HCT116 (cell line): ENCODE results near the gene KLHL11. TPM values are rescaled to one million over a fixed set of nuclear protein-coding genes. Genes with fewer than 3 reads are reported as not detected.

Source experiments
- ATAC-seq: fragments of 200-7000 bp; cut with Tn5 transposase; 2 replicates; pipeline ENCODE4 v1.9.1; 2020; ENCODE audit warnings: mild to moderate bottlenecking, moderate library complexity
- BruUV-seq: library from RNA; stranded (reverse); fragments of 400-500 nt; replicated peaks from 2 replicates; lab custom pipeline; 2021; lab: Mats Ljungman, UMichigan
- CTCF ChIA-PET: fragments of 300-600 bp; sonication (Branson Sonifier 250); formaldehyde crosslinking; loops from one replicate; lab custom pipeline; 2021; ENCODE audit warnings: antibody characterized with exemption; lab: Charles Lee
- POLR2A ChIA-PET: fragments of 300-600, 350-600 bp; sonication (Branson Sonifier 250); formaldehyde crosslinking; loops from one replicate; lab custom pipeline; 2021; ENCODE audit warnings: antibody characterized with exemption; lab: Charles Lee
- RAD21 ChIA-PET, 2 experiments: fragments of 300-600 bp; sonication (Branson Sonifier 250); formaldehyde crosslinking; loops; one replicate each; lab custom pipeline; 2023; ENCODE audit warnings: low total read pairs in 2 of 2; ENCODE audit not compliant: uncharacterized antibody in 2 of 2, unreplicated experiment in 2 of 2, low non-redundant PET in 1 of 2; lab: Charles Lee
- DNase-seq: peaks from one replicate; pipeline ENCODE4 v3.0.0-alpha.2; 2010; ENCODE audit warnings: low read depth, low spot score
- H2AFZ ChIP-seq: fragments of 200-600 bp; shearing (Covaris generic), sonication (generic); 2 replicates; pipeline ENCODE4 v1.6.1; 2017; ENCODE audit warnings: low read depth, mixed run types, mixed read lengths, antibody characterized with exemption, low read length; ENCODE audit not compliant: poor library complexity, severe bottlenecking
- H3K27ac ChIP-seq: 2 replicates; pipeline ENCODE4 v1.5.1; 2012; ENCODE audit warnings: low read depth, low read length
- H3K27me3 ChIP-seq: fragments of 200-600 bp; sonication (generic); 2 replicates; pipeline ENCODE4 v1.6.1; 2016; ENCODE audit warnings: mixed run types, low read length, mixed read lengths; ENCODE audit not compliant: insufficient read depth
- H3K36me3 ChIP-seq, 2 experiments: fragments of 200-500 bp in 1 of 2; fragments of 200-600 bp in 1 of 2; sonication (Bioruptor generic) in 1 of 2; sonication (generic) in 1 of 2; 2 replicates each; pipeline versions ENCODE4 v1.5.1 to v1.6.1; 2014 to 2016; ENCODE audit warnings: low read length in 2 of 2, inconsistent platforms in 1 of 2, mixed read lengths in 1 of 2, mixed run types in 1 of 2; ENCODE audit not compliant: insufficient read depth in 2 of 2, control insufficient read depth in 1 of 2
- H3K4me1 ChIP-seq, 2 experiments: fragments of 200-600 bp in 1 of 2; sonication (generic) in 1 of 2; 2 replicates each; pipeline versions ENCODE4 v1.5.1 to v1.6.1; 2012 to 2017; ENCODE audit warnings: low read length in 2 of 2, inconsistent platforms in 1 of 2, mild to moderate bottlenecking in 1 of 2, mixed read lengths in 1 of 2, mixed run types in 1 of 2, moderate library complexity in 1 of 2; ENCODE audit not compliant: insufficient read depth in 2 of 2, control insufficient read depth in 1 of 2
- H3K4me2 ChIP-seq: fragments of 200-600 bp; sonication (generic); 2 replicates; pipeline ENCODE4 v1.6.1; 2017; ENCODE audit warnings: mixed run types, low read length, mixed read lengths
- H3K4me3 ChIP-seq, 2 experiments: fragments of 200-600 bp in 1 of 2; sonication (generic) in 1 of 2; replicated peaks in 1 of 2; 2 replicates each; pipeline ENCODE4 v1.5.1; 2011 to 2016; ENCODE audit warnings: low read length in 2 of 2, control low read depth in 1 of 2, low read depth in 1 of 2, mild to moderate bottlenecking in 1 of 2, mixed read lengths in 1 of 2, mixed run types in 1 of 2
- H3K79me2 ChIP-seq: fragments of 200-600 bp; sonication (generic); 2 replicates; pipeline ENCODE4 v1.6.1; 2017; ENCODE audit warnings: mild to moderate bottlenecking, mixed run types, low read length, moderate library complexity, mixed read lengths; ENCODE audit not compliant: insufficient read depth
- H3K9ac ChIP-seq: fragments of 200-600 bp; sonication (generic); 2 replicates; pipeline ENCODE4 v1.6.1; 2016; ENCODE audit warnings: low read length, mixed read lengths
- H3K9me2 ChIP-seq: fragments of 200-600 bp; sonication (generic), shearing (Covaris generic); 2 replicates; pipeline ENCODE4 v1.6.1; 2017; ENCODE audit warnings: mixed run types, mild to moderate bottlenecking, moderate library complexity; ENCODE audit not compliant: insufficient read depth
- H3K9me3 ChIP-seq, 2 experiments: fragments of 200-500 bp in 1 of 2; fragments of 200-600 bp in 1 of 2; sonication (Bioruptor generic) in 1 of 2; sonication (generic) in 1 of 2; 2 replicates each; pipeline ENCODE4 v1.6.1; 2014 to 2017; ENCODE audit warnings: low read length in 2 of 2, mixed read lengths in 2 of 2, inconsistent platforms in 1 of 2, low read depth in 1 of 2, mild to moderate bottlenecking in 1 of 2, mixed run types in 1 of 2, moderate library complexity in 1 of 2; ENCODE audit not compliant: control insufficient read depth in 1 of 2, insufficient read depth in 1 of 2
- H4K20me1 ChIP-seq: fragments of 200-600 bp; sonication (generic), shearing (Covaris generic); 2 replicates; pipeline ENCODE4 v1.6.1; 2017; ENCODE audit warnings: mixed run types, mild to moderate bottlenecking, moderate library complexity; ENCODE audit not compliant: insufficient read depth
- ATF3 ChIP-seq: IDR thresholded peaks from 2 replicates; pipeline ENCODE4 v1.6.1; 2012
- CTCF ChIP-seq, 3 experiments: fragments of 200-600 bp in 1 of 3; sonication (generic) in 1 of 3; IDR thresholded peaks in 2 of 3; conservative IDR thresholded peaks in 1 of 3; 2 replicates each; pipeline ENCODE4 v1.5.1; 2012 to 2017; ENCODE audit warnings: low read depth in 2 of 3, low read length in 2 of 3, antibody characterized with exemption in 1 of 3, borderline replicate concordance in 1 of 3, control low read depth in 1 of 3, mild to moderate bottlenecking in 1 of 3, mixed read lengths in 1 of 3, mixed run types in 1 of 3, moderate library complexity in 1 of 3; ENCODE audit not compliant: insufficient read depth in 1 of 3
- POLR2A ChIP-seq: IDR thresholded peaks from 2 replicates; pipeline ENCODE4 v1.7.0; 2011; ENCODE audit warnings: borderline replicate concordance; ENCODE audit not compliant: insufficient read depth, insufficient read length; ENCODE audit errors: extremely low read depth
- RAD21 ChIP-seq: IDR thresholded peaks from 2 replicates; pipeline ENCODE4 v1.6.1; 2012; ENCODE audit warnings: low read depth, mild to moderate bottlenecking
- SP1 ChIP-seq: IDR thresholded peaks from 2 replicates; pipeline ENCODE4 v1.6.1; 2012; ENCODE audit warnings: low read depth
- TCF7L2 ChIP-seq: IDR thresholded peaks from 2 replicates; pipeline ENCODE4 v1.7.0; 2011; ENCODE audit warnings: borderline replicate concordance, inconsistent platforms; ENCODE audit not compliant: insufficient read depth, insufficient read length; ENCODE audit errors: extremely low read depth
- ZBTB33 ChIP-seq: IDR thresholded peaks from 2 replicates; pipeline ENCODE4 v1.6.1; 2011; ENCODE audit warnings: mild to moderate bottlenecking, low read length, moderate library complexity; ENCODE audit not compliant: insufficient replicate concordance; ENCODE audit errors: extremely low read depth
- intact Hi-C: fragments of 100-400 bp; cut with micrococcal nuclease; formaldehyde crosslinking; loops from 2 replicates; pipeline ENCODE4 v1.10.0; 2022
- total RNA-seq: library from RNA; stranded (reverse); gene quantifications from one replicate; pipeline ENCODE4 v1.2.1, GENCODE V29; 2021; ENCODE audit not compliant: unreplicated experiment

Gene KLHL11
- total RNA-seq, 1 experiment from 2014 or later: 22.4 TPM

- no peaks in the 10 kb centered on the region for H3K9me3 ChIP-seq
- ChIA-PET RAD21 (no interaction called here), CTCF (no interaction called here), POLR2A (no interaction called here)
- peaks cover 9 to 35% of the 10 kb centered on the region in 2 experiments for H3K4me1 ChIP-seq
- H3K9ac ChIP-seq: no peak overlapping the region
- H3K4me3 ChIP-seq: no peak overlapping the region
- H3K4me2 ChIP-seq: no peak overlapping the region
- ATAC-seq: no peak
- peaks cover 80% of the 10 kb centered on the region for H3K79me2 ChIP-seq
- peaks cover 40 to 56% of the 10 kb centered on the region in 2 experiments for H3K36me3 ChIP-seq
- TF ChIP-seq SP1 (no peak), TCF7L2 (no peak), ZBTB33 (no peak), RAD21 (no peak), ATF3 (no peak), POLR2A (no peak), CTCF (IDR thresholded peaks at IDR 0.05 in 2 of 3, conservative IDR thresholded peaks at IDR 0.05 in 1 of 3; ENCODE audit: borderline replicate concordance in 1 of 3, insufficient read depth in 1 of 3, low read depth in 2 of 3, low read length in 2 of 3) (no peak)
- no peaks in the 10 kb centered on the region for H4K20me1 ChIP-seq
- no peaks in the 10 kb centered on the region for H3K27me3 ChIP-seq
- intact Hi-C loops: no loop called here
- no peaks in the 10 kb centered on the region for H3K9me2 ChIP-seq
- no peak for DNase-seq
- H2AFZ ChIP-seq: no peak overlapping the region
- BruUV-seq: no TSS peak
- no peak overlapping the region for H3K27ac ChIP-seq
Measured at GRCh38 chr17:41912925-41913324, 47.7 kb upstream of the KLHL11 start.
